ENCODE measurements around the gene ISG15. TPM values are rescaled to one million over a fixed set of nuclear protein-coding genes. Genes with fewer than 3 reads are reported as not detected.

Gene ISG15
- total RNA-seq, 1 experiment from 2014 or later = 140 TPM

DNA sequence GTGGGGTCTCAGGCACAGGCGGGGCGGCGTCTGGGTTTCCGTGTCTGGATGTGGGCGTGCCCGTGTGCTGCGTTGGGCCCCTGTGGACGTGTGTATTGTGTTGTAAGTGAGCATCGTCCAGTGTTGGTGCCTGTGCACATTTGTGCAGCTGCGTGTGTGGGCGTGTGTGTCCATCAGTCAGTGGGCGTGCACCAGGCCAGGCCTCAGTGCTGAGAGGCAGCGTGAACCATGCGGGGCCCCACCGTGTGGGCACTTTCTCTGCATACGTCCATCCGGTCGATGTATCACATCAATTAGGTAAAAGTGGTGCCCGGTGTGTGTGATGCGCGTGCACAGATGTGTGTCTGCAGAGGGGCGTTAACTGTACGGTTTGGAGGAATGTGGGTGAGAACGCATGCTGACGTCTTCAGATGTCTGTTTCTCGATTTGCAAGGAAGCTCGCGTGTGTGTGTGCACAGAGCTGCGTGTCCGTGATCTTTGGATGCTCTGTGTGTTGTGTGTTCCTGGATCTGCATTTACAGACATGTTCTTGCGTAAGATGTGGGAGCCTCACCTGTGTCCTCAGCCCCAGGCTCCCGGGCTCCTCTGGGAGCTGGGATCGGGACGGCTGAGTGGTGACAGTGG, 31.3 kb downstream of the ISG15 start:
- Histone ChIP-seq H3K4me3 (replicated peaks in 1 of 2; ENCODE audit: low read depth in 1 of 2, low read length in 2 of 2) (no peak overlapping the region), H3K27ac (ENCODE audit: low read depth, low read length) (no peak overlapping the region), H3K4me2 (ENCODE audit: low read length) (no peak overlapping the region), H2AFZ (ENCODE audit: low read depth, low read length, poor library complexity, severe bottlenecking) (no peak overlapping the region), H3K9me3 (ENCODE audit: control insufficient read depth in 1 of 2, insufficient read depth in 1 of 2, low read depth in 1 of 2, low read length in 2 of 2) (no peaks in the 10 kb centered on the region), H3K27me3 (ENCODE audit: insufficient read depth, low read length) (no peaks in the 10 kb centered on the region), H4K20me1 (ENCODE audit: insufficient read depth) (no peaks in the 10 kb centered on the region), H3K4me1 (ENCODE audit: control insufficient read depth in 1 of 2, insufficient read depth in 2 of 2, low read length in 2 of 2) (peaks cover 7 to 11% of the 10 kb centered on the region in 2 experiments; a peak in 3 of 4 replicates), H3K9ac (ENCODE audit: low read length) (no peak overlapping the region), H3K79me2 (ENCODE audit: insufficient read depth, low read length) (peaks cover 22% of the 10 kb centered on the region; the same call in 1 of the 2 replicates), H3K9me2 (ENCODE audit: insufficient read depth) (no peaks in the 10 kb centered on the region), H3K36me3 (ENCODE audit: control insufficient read depth in 1 of 2, insufficient read depth in 2 of 2, low read length in 2 of 2) (peaks cover 19 to 37% of the 10 kb centered on the region in 2 experiments; a peak in 3 of 4 replicates)
- no TSS peak for BruUV-seq (replicated peaks)
- TF ChIP-seq EZH2 (IDR thresholded peaks at IDR 0.05) = no peak
- TF ChIP-seq CEBPB (IDR thresholded peaks at IDR 0.05; ENCODE audit: low read depth) = no peak
- TF ChIP-seq, protein P1, sequence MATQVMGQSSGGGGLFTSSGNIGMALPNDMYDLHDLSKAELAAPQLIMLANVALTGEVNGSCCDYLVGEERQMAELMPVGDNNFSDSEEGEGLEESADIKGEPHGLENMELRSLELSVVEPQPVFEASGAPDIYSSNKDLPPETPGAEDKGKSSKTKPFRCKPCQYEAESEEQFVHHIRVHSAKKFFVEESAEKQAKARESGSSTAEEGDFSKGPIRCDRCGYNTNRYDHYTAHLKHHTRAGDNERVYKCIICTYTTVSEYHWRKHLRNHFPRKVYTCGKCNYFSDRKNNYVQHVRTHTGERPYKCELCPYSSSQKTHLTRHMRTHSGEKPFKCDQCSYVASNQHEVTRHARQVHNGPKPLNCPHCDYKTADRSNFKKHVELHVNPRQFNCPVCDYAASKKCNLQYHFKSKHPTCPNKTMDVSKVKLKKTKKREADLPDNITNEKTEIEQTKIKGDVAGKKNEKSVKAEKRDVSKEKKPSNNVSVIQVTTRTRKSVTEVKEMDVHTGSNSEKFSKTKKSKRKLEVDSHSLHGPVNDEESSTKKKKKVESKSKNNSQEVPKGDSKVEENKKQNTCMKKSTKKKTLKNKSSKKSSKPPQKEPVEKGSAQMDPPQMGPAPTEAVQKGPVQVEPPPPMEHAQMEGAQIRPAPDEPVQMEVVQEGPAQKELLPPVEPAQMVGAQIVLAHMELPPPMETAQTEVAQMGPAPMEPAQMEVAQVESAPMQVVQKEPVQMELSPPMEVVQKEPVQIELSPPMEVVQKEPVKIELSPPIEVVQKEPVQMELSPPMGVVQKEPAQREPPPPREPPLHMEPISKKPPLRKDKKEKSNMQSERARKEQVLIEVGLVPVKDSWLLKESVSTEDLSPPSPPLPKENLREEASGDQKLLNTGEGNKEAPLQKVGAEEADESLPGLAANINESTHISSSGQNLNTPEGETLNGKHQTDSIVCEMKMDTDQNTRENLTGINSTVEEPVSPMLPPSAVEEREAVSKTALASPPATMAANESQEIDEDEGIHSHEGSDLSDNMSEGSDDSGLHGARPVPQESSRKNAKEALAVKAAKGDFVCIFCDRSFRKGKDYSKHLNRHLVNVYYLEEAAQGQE (IDR thresholded peaks at IDR 0.05; ENCODE audit: low read depth) = no peak
- no peak for TF ChIP-seq ZNF274 (IDR thresholded peaks at IDR 0.05; ENCODE audit: low read depth, low read length)
- TF ChIP-seq, protein P2, sequence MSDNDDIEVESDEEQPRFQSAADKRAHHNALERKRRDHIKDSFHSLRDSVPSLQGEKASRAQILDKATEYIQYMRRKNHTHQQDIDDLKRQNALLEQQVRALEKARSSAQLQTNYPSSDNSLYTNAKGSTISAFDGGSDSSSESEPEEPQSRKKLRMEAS (IDR thresholded peaks at IDR 0.05) = no peak
- TF ChIP-seq SP1 (IDR thresholded peaks at IDR 0.05; ENCODE audit: low read depth) = no peak
- no peak for TF ChIP-seq POLR2A (IDR thresholded peaks at IDR 0.05; ENCODE audit: borderline replicate concordance, extremely low read depth, insufficient read depth, insufficient read length)
- ATAC-seq = no peak
- no peak for DNase-seq (ENCODE audit: low read depth, low spot score)
- ChIA-PET RAD21 (ENCODE audit: low non-redundant PET in 1 of 2, low total read pairs in 2 of 2, uncharacterized antibody in 2 of 2, unreplicated experiment in 2 of 2) (no interaction called here), CTCF (no interaction called here), POLR2A (no interaction called here)
- intact Hi-C loops (cut with micrococcal nuclease) = no loop called here
